Mucosa of stomach (tissue), 1 donor: ENCODE results near the gene PLCB1.
A peak's percentile ranks its signal among the peaks of the same experiment; 100 is the strongest.
"Not testable (repeated sequence)": the region's sequence is repeated elsewhere in the genome, so short reads cannot be mapped to it uniquely, and the experiment has no call there.

Experiments used
- H3K27me3 ChIP-seq: one replicate; pipeline ENCODE4 v1.7.0; 2013; ENCODE audit warnings: mild to moderate bottlenecking, low read length; ENCODE audit not compliant: control insufficient read depth, insufficient read depth
- H3K36me3 ChIP-seq: one replicate; pipeline ENCODE4 v1.7.0; 2013; ENCODE audit warnings: low read length; ENCODE audit not compliant: control insufficient read depth, insufficient read depth
- H3K4me1 ChIP-seq: one replicate; pipeline ENCODE4 v1.7.0; 2013; ENCODE audit warnings: mild to moderate bottlenecking, low read length; ENCODE audit not compliant: control insufficient read depth, insufficient read depth
- H3K4me3 ChIP-seq: one replicate; pipeline ENCODE4 v1.7.0; 2013; ENCODE audit warnings: low read length
- H3K9ac ChIP-seq: one replicate; pipeline ENCODE4 v1.7.0; 2013; ENCODE audit warnings: mild to moderate bottlenecking, low read length, moderate library complexity
- H3K9me3 ChIP-seq: one replicate; pipeline ENCODE4 v1.7.0; 2013; ENCODE audit warnings: mild to moderate bottlenecking, low read length, moderate library complexity; ENCODE audit not compliant: control insufficient read depth
- donor health status: Pancreatic carcinoma.

PLCB1 gene

DNA sequence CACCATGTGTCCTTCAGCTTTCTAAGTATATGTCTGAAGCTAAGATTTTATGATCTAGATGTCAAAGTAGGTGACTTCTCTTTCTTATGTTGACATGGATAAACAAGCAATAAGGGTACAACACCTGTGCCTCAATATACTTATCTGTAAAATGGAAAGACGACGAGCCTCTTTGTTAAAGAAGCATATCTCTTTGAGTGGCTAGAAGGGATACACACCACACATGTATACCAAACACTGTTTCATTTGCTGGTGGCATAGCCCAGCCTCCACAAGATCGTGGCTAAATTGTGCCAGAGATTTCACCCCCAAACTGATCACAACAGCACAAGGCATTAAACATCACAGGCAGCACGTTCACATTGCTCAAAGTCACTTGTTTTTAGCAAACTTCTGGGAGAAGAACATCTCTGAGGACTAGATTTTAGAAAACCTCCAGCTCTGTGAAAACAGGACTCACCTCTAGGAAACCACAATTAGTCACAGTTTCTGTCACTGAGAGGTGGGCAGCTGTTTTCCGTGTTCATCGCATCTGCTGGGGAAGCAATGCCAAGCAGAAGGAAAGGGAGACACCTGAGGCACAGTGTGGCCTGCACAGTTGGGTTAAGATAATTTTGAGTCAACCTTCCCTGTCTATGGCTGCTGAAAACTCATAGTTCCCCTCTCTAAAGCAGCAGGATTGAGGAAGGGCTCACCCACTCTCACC lies 673.8 kb downstream of the PLCB1 start:
- Histone ChIP-seq H3K36me3 (no peaks in the 10 kb centered on the region), H3K4me3 (no peak overlapping the region), H3K9me3 (no peaks in the 10 kb centered on the region)

DNA sequence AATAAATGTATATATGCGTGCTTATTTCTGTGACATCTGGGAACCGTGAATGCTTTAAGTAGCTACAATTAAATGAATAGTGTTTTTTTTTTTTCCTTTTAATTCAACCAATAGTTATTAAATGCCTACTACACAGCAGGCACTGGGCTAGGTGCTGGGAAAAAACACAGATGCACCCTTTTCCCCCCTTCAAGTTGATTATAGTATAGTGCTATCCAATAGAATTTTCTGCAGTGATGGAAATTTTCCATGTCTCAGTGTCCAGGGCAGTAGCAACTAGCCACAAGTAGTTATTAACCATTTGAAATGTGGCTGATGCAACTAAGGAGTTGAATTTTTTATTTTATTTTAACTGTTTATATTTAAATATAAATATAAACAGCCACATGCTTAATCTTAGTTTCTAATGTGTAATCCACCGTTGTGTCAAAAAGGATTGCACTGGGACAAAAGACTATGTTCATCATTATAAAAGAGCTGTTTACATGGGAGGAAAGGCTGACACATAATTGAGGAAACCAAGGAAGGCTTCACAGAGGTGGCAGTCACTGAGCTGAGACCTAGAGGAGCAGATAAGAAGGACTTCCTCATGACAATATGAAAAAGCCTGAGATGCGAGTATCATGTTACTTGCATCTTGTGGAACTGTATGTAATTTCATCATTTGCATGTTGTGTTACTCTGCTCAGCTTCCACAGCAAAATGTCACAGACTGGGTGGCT lies 675.6 kb downstream of the PLCB1 start:
- no peaks in the 10 kb centered on the region for H3K27me3 ChIP-seq
- H3K9ac ChIP-seq: no peak overlapping the region
- no peak overlapping the region for H3K4me3 ChIP-seq
- no peaks in the 10 kb centered on the region for H3K36me3 ChIP-seq
- H3K9me3 ChIP-seq: no peaks in the 10 kb centered on the region
- peaks cover 4% of the 10 kb centered on the region for H3K4me1 ChIP-seq

More for the DNA sequence above, 673.8 kb downstream of the PLCB1 start:
- no peaks in the 10 kb centered on the region for H3K27me3 ChIP-seq
- peaks cover 4% of the 10 kb centered on the region for H3K4me1 ChIP-seq
- H3K9ac ChIP-seq: no peak overlapping the region

DNA sequence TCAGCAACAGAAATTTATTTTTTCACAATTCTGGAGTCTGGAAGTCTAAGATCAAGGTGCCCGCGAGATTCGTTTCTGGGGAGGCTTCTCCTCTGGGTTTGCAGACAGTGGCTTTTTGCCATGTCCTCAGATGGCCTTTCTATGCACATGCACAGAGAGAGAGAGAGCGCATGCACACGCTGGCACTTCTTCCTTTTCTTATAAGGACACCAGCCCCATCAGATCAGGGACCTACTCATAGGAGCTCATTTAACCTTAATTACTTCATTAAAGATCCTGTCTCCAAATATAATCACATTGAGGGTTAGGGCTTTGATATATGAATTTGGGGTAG lies 676.1 kb downstream of the PLCB1 start:
- H3K36me3 ChIP-seq: no peaks in the 10 kb centered on the region
- H3K27me3 ChIP-seq: no peaks in the 10 kb centered on the region
- H3K4me1 ChIP-seq: peaks cover 4% of the 10 kb centered on the region
- H3K4me3 ChIP-seq: no peak overlapping the region
- H3K9ac ChIP-seq: no peak overlapping the region
- no peaks in the 10 kb centered on the region for H3K9me3 ChIP-seq

- Histone ChIP-seq H3K4me1 (peaks cover 4% of the 10 kb centered on the region), H3K9me3 (no peaks in the 10 kb centered on the region), H3K27me3 (no peaks in the 10 kb centered on the region), H3K4me3 (no peak overlapping the region), H3K36me3 (no peaks in the 10 kb centered on the region), H3K9ac (peak overlapping the region; percentile 17)
Measured at GRCh38 chr20:8809107-8809953, 677.3 kb downstream of the PLCB1 start.

GRCh38 chr20:8811801-8812594 lies 679.9 kb downstream of the PLCB1 start:
- H3K9me3 ChIP-seq: no peaks in the 10 kb centered on the region
- no peak overlapping the region for H3K9ac ChIP-seq
- no peak overlapping the region for H3K4me3 ChIP-seq
- peaks cover 4% of the 10 kb centered on the region for H3K4me1 ChIP-seq
- no peaks in the 10 kb centered on the region for H3K36me3 ChIP-seq
- H3K27me3 ChIP-seq: no peaks in the 10 kb centered on the region

- H3K27me3 ChIP-seq: no peaks in the 10 kb centered on the region
- H3K4me1 ChIP-seq: peaks cover 4% of the 10 kb centered on the region
- no peak overlapping the region for H3K4me3 ChIP-seq
- no peaks in the 10 kb centered on the region for H3K9me3 ChIP-seq
- no peaks in the 10 kb centered on the region for H3K36me3 ChIP-seq
- no peak overlapping the region for H3K9ac ChIP-seq
Measured at GRCh38 chr20:8812817-8813216, 680.8 kb downstream of the PLCB1 start.

GRCh38 chr20:8815208-8815607 lies 683.1 kb downstream of the PLCB1 start:
- Histone ChIP-seq H3K4me3 (no peak overlapping the region), H3K27me3 (no peaks in the 10 kb centered on the region), H3K9ac (no peak overlapping the region), H3K36me3 (no peaks in the 10 kb centered on the region), H3K4me1 (no peaks in the 10 kb centered on the region), H3K9me3 (no peaks in the 10 kb centered on the region)

- Histone ChIP-seq H3K27me3 (no peaks in the 10 kb centered on the region), H3K9ac (no peak overlapping the region), H3K36me3 (no peaks in the 10 kb centered on the region), H3K4me3 (no peak overlapping the region), H3K4me1 (no peaks in the 10 kb centered on the region), H3K9me3 (no peaks in the 10 kb centered on the region)
Measured at GRCh38 chr20:8829256-8829655, 697.2 kb downstream of the PLCB1 start.

DNA sequence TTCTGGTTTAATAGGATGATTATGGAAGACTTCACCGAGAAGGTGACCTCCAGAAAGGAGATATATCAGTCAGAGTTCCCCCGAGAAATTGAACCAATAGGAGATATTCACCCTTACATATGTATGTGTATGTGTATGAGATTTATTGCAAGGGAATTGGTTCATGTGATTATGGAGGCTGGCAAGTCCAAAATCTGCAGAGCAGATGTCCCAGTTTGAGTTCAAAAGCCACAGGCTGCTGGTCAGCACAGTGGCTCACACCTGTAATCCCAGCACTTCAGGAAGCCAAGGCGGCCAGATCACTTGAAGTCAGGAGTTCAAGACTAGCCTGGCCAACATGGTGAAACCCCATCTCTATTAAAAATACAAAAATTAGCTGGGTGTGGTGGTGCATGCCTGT lies 702.2 kb downstream of the PLCB1 start:
- H3K36me3 ChIP-seq, H3K9me3 ChIP-seq, H3K9ac ChIP-seq, H3K4me1 ChIP-seq, H3K27me3 ChIP-seq, H3K4me3 ChIP-seq: not testable (repeated sequence)

- Histone ChIP-seq H3K27me3 (no peaks in the 10 kb centered on the region), H3K36me3 (no peaks in the 10 kb centered on the region), H3K9ac (no peak overlapping the region), H3K4me1 (no peaks in the 10 kb centered on the region), H3K4me3 (no peak overlapping the region), H3K9me3 (no peaks in the 10 kb centered on the region)
Measured at GRCh38 chr20:8834851-8835250, 702.8 kb downstream of the PLCB1 start.

GRCh38 chr20:8837396-8837795 lies 705.3 kb downstream of the PLCB1 start:
- no peaks in the 10 kb centered on the region for H3K4me1 ChIP-seq
- no peak overlapping the region for H3K4me3 ChIP-seq
- no peaks in the 10 kb centered on the region for H3K9me3 ChIP-seq
- no peak overlapping the region for H3K9ac ChIP-seq
- H3K27me3 ChIP-seq: no peaks in the 10 kb centered on the region
- H3K36me3 ChIP-seq: no peaks in the 10 kb centered on the region
